GM12874 (cell line): ENCODE results near the gene HOXD10.

ENCODE experiments used
- TF ChIP-seq, protein P1 (sequence below): IDR thresholded peaks from 2 replicates; pipeline ENCODE4 v1.5.1; 2011; ENCODE audit warnings: low read depth, mild to moderate bottlenecking, control low read depth, low read length, moderate library complexity; ENCODE audit not compliant: insufficient read depth

The HOXD10 gene

DNA sequence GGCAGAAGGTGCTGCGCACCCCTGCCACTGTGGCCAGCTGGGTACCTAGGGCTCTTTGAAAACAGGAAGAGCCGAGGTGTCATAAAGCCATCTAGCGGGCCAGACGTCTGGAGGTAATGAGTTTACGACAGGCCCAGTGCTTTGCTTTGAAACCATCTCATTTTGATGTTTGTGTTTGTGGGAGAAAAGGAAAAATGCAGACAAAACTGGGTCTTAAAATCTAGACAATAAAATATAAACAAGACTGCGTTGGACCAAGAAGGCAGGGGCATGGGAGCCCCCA lies 9.1 kb downstream of the HOXD10 start:
- TF ChIP-seq, protein P1, sequence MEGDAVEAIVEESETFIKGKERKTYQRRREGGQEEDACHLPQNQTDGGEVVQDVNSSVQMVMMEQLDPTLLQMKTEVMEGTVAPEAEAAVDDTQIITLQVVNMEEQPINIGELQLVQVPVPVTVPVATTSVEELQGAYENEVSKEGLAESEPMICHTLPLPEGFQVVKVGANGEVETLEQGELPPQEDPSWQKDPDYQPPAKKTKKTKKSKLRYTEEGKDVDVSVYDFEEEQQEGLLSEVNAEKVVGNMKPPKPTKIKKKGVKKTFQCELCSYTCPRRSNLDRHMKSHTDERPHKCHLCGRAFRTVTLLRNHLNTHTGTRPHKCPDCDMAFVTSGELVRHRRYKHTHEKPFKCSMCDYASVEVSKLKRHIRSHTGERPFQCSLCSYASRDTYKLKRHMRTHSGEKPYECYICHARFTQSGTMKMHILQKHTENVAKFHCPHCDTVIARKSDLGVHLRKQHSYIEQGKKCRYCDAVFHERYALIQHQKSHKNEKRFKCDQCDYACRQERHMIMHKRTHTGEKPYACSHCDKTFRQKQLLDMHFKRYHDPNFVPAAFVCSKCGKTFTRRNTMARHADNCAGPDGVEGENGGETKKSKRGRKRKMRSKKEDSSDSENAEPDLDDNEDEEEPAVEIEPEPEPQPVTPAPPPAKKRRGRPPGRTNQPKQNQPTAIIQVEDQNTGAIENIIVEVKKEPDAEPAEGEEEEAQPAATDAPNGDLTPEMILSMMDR, result no peak

DNA sequence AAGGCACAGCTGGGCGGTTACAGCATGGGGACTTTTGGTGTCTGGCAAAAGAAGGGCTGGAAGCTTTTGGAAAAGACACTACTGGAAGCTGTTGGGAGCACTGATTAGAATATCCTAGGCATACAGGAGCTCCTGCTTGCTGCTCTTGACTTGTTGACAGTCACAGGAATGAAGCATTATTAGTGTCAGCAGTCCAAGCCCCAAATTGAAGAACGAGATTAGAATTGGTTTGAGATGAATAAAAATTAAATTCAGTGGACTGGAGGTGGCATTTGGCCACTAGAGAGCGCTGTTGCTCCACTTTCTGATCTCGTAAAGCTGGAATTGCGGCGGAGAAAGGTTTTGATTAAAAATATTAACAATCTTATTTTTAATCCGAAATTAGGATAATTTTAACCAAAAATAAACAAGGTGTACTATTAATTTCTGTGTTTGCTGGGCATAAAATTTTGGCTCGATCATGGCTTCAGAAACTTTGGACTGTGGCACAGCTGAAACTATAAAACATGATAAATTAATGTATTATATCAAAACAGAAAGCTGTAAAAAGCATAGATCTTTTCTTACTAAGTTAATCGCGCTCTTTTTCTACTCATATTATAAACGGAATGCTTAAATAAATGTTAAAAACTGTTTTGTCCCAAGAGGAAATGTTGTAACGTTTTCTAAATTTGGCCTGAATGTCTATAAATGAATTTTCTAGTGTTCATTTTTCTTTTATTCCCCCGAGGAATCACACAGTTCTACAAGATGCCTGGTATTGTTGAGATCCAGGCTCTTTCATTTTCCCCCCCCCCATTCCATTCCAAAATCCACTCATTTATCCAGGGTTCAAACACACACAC lies 10.6 kb downstream of the HOXD10 start:
- TF ChIP-seq, protein P1, result peak; percentile 51; the same call in 1 of the 2 replicates

DNA sequence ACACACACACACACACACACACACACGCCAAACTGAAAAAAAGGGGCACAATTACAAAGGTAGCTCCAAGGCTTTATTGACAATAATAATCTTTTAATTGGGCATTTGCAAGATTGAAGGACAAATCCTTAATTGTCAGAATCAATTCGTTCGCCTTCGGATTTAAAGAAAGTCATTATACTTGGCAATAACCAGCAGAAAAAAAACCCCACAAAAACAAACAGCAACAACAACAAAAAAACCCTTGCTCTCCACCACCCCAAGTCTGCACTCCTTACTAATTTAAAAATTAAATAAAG lies 11.1 kb downstream of the HOXD10 start:
- TF ChIP-seq, protein P1, result no peak

- TF ChIP-seq, protein P1, result no peak
Observed at GRCh38 chr2:176128172-176128981, 11.8 kb downstream of the HOXD10 start.

DNA sequence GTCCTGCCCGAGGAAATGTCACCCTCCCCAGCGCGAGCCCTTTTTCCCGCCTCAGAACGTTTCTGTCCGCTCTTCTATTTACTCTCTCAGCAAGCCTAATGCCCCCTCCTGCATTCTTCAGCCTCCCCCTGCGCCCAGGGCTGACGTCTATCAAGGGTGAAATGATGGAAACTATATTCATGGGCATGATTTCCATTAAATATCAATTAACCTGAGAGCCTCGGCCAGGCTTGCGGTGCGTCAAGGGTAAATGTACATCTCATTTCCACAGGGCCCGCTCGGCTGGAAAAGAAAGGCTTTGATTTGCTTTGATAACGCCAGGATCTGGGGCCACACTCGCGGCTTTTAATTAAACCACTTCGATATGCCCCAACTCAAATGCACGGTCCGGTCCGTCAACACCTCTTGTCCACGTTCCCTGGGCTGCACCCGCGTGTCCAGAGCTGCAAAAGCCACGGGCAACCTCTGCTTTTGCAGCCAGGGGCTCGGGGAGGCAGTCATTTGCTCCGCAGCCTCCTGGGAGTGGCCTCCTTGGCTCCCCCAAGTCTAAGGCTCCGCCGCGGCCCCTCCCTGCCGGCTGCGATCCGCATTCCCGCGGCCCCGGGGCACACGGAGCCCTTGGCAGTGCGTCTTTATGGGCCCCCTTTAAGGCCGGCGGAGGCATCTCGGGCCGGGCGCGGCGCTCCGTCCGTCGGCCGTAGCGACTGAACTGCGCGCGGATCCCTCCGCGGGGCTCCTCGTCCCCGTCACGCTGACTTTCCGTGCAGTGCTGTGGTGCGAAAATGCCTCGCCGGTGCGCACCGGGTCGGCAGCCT lies 12.6 kb downstream of the HOXD10 start, which contains the start of gene HOXD8:
HOXD8 (plus strand) TSS at position 724 of the 815 bp plus-strand sequence. CDS start 662 bp downstream, outside the sequence.
- TF ChIP-seq, protein P1, result no peak

DNA sequence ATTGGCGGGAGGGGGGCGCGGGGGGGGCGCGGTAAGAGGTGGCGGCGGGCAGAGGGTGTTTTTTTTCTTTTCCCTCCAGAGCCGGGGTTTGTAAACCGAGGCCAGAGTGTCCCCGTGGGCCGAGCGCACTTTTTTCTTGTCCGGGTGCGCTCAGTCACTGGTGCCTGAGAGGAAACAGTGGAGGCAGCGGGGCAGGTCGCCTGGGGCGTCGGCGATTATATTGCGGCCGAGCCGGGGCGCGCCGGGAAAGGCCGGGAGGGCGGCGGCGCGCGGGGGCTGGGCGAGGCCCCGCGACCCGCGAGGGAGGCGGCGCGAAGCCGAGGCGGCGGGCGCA lies 13.2 kb downstream of the HOXD10 start:
- TF ChIP-seq, protein P1, result no peak

GRCh38 chr2:176130147-176130956 lies 13.8 kb downstream of the HOXD10 start:
- TF ChIP-seq, protein P1, result no peak
